ENCODE measurements around the gene TCP11. TPM values are rescaled to one million over a fixed set of nuclear protein-coding genes. Genes with fewer than 3 reads are reported as not detected.

Gene TCP11
- total RNA-seq, 3 donors from 2014 or later, result 0.32 to 0.66 TPM; not detected in 1

GRCh38 chr6:35181308-35181932 lies 40.3 kb upstream of the TCP11 start:
- H3K27ac ChIP-seq, result no peak overlapping the region
- TF ChIP-seq POLR2A (IDR thresholded peaks at IDR 0.05), result no peak
- TF ChIP-seq, protein P1, sequence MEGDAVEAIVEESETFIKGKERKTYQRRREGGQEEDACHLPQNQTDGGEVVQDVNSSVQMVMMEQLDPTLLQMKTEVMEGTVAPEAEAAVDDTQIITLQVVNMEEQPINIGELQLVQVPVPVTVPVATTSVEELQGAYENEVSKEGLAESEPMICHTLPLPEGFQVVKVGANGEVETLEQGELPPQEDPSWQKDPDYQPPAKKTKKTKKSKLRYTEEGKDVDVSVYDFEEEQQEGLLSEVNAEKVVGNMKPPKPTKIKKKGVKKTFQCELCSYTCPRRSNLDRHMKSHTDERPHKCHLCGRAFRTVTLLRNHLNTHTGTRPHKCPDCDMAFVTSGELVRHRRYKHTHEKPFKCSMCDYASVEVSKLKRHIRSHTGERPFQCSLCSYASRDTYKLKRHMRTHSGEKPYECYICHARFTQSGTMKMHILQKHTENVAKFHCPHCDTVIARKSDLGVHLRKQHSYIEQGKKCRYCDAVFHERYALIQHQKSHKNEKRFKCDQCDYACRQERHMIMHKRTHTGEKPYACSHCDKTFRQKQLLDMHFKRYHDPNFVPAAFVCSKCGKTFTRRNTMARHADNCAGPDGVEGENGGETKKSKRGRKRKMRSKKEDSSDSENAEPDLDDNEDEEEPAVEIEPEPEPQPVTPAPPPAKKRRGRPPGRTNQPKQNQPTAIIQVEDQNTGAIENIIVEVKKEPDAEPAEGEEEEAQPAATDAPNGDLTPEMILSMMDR (IDR thresholded peaks at IDR 0.05), result no peak
- peak overlapping the region in 1 of 3 donors; percentile 45 for H3K4me3 ChIP-seq
- H3K9me3 ChIP-seq, result no peaks in the 10 kb centered on the region
- no peaks in the 10 kb centered on the region for H3K27me3 ChIP-seq
- H3K4me1 ChIP-seq, result peaks cover 0 to 2% of the 10 kb centered on the region in 2 donors
- intact Hi-C loops (cut with DNase I; ENCODE audit: low total_unique reads), result no loop called here
- H3K36me3 ChIP-seq, result no peaks in the 10 kb centered on the region
- DNase-seq (ENCODE audit: low spot score in 2 of 2), result no peak

DNA sequence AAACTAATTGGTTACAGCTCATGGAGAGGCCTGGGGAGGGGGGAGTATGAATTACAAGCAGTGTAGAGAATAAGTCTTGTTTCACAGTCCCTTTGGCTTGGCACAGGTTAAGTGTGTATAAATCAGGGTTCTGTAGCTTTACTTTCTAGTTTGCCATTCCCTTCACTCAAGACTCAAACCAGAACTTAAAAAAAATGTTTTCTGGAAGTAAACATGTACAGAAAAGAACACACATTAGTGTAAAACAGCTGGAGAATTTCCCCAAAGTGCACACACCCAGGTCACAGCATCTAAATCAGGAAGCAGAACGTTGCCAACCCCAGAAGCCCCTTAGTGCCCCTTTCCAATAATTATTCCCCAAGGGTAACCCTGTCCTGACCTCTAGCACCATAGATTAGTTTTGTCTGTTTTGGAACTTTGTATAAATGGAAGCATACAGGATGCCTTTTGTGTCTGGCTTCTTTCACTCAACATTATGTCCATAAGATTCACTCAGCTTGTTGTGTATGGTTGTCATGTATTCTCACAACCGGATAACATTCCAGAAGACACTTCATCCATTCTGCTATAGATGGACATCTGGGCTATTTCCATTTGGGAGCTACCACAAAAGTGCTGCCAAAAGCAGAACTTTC lies 38.9 kb upstream of the TCP11 start:
- intact Hi-C loops (cut with DNase I; ENCODE audit: low total_unique reads), result no loop called here
- no peak for DNase-seq (ENCODE audit: low spot score in 2 of 2)

GRCh38 chr6:35178932-35179832 lies 38.0 kb upstream of the TCP11 start:
- no peak overlapping the region for H3K27ac ChIP-seq
- DNase-seq (ENCODE audit: low spot score in 2 of 2), result no peak
- H3K4me1 ChIP-seq, result peaks cover 0 to 2% of the 10 kb centered on the region in 2 donors
- no peak overlapping the region for H3K4me3 ChIP-seq
- H3K27me3 ChIP-seq, result no peaks in the 10 kb centered on the region
- TF ChIP-seq, protein P1 (IDR thresholded peaks at IDR 0.05), result no peak
- TF ChIP-seq POLR2AphosphoS5 (IDR thresholded peaks at IDR 0.05) (no peak), POLR2A (IDR thresholded peaks at IDR 0.05) (no peak)
- H3K36me3 ChIP-seq, result no peaks in the 10 kb centered on the region
- no peaks in the 10 kb centered on the region for H3K9me3 ChIP-seq
- intact Hi-C loops (cut with DNase I; ENCODE audit: low total_unique reads), result no loop called here

More for the DNA sequence above, 38.9 kb upstream of the TCP11 start:
- Histone ChIP-seq H3K27me3 (no peaks in the 10 kb centered on the region), H3K4me3 (no peak overlapping the region), H3K4me1 (peaks cover 0 to 2% of the 10 kb centered on the region in 2 donors), H3K9me3 (no peaks in the 10 kb centered on the region), H3K27ac (no peak overlapping the region), H3K36me3 (no peaks in the 10 kb centered on the region)
- TF ChIP-seq POLR2A (IDR thresholded peaks at IDR 0.05) (no peak), POLR2AphosphoS5 (IDR thresholded peaks at IDR 0.05) (no peak)
- TF ChIP-seq, protein P1 (IDR thresholded peaks at IDR 0.05), result no peak

- Histone ChIP-seq H3K4me1 (peaks cover 0 to 2% of the 10 kb centered on the region in 2 donors), H3K4me3 (no peak overlapping the region), H3K27ac (no peak overlapping the region), H3K27me3 (no peaks in the 10 kb centered on the region), H3K36me3 (no peaks in the 10 kb centered on the region), H3K9me3 (no peaks in the 10 kb centered on the region)
- no peak for DNase-seq (ENCODE audit: low spot score in 2 of 2)
- TF ChIP-seq, protein P1 (IDR thresholded peaks at IDR 0.05), result no peak
- no peak for TF ChIP-seq POLR2AphosphoS5 (IDR thresholded peaks at IDR 0.05)
- intact Hi-C loops (cut with DNase I; ENCODE audit: low total_unique reads), result no loop called here
Observed at GRCh38 chr6:35178012-35178411, 36.9 kb upstream of the TCP11 start.
